ENCODE data around the gene PCGF2.
A peak's percentile ranks its signal among the peaks of the same experiment; 100 is the strongest.

The PCGF2 gene

DNA sequence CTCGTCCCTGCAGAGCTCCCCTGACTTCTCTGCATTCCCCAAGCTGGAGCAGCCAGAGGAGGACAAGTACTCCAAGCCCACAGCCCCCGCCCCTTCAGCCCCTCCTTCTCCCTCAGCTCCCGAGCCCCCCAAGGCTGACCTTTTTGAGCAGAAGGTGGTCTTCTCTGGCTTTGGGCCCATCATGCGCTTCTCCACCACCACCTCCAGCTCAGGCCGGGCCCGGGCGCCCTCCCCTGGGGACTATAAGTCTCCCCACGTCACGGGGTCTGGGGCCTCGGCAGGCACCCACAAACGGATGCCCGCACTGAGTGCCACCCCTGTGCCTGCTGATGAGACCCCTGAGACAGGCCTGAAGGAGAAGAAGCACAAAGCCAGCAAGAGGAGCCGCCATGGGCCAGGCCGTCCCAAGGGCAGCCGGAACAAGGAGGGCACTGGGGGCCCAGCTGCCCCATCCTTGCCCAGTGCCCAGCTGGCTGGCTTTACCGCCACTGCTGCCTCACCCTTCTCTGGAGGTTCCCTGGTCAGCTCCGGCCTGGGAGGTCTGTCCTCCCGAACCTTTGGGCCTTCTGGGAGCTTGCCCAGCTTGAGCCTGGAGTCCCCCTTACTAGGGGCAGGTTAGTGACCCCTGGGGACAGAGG lies 31.6 kb downstream of the PCGF2 start:
- DNase-seq: no peak

DNA sequence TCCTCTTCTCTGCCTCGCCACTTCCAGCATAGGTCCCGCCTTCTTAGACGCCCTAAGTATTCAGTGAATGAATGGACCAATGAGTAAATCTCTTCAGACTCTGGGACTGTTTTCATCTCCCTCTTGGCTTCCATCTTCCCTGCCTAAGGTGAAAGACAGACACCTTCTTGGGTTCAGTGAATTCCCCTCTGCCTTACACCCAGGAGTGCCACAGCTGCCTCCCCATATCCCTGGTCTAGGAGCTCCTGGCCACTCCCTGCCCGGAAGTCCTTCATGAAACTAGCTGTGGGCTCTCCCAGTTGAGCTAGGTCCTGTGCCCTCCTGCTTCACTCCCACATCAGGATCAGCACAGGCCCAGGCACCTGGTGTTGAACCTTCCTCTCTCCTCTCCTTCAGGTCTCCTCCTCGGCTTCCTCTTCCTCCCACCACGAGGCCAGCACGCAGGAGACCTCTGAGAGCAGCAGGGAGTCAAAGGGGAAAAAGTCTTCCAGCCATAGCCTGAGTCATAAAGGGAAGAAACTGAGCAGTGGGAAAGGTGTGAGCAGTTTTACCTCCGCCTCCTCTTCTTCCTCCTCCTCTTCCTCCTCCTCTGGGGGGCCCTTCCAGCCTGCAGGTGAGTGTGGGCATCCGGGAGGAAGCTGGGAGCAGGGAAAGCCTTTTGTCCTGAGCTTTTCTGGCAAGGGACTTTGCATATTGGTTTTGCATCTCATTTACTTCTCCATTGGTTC lies 32.8 kb downstream of the PCGF2 start:
- peak; percentile 50 for DNase-seq

DNA sequence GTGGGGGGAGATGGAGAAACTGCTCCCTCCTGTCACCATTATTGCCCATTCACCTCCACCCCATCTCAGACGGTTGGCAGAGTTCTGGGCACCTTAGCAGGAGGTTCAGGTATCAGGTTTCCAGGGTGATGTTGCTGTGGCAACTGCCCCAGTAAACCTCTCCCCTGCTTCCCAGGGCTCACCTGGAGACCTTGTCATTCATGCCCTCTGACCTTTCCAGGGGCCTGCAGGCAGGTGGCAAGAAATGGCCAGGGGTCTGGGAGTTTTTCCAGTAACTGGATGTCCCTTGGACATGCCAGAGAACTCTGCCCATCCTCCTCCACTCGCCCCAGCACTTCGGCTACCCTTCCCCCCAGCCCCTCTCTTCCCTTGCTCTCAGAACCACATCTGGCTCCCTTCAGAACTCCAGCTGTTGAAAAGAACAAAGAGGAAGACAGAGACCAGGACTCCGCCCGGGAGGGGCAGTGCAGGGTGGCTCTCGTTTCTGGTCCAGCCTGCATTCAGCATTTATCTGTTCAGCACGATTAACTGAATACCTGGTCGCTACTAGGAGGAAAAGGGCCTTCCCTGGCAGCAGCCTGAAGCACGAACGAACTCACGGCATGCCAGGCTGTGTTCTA lies 34.6 kb downstream of the PCGF2 start:
- DNase-seq: no peak

DNA sequence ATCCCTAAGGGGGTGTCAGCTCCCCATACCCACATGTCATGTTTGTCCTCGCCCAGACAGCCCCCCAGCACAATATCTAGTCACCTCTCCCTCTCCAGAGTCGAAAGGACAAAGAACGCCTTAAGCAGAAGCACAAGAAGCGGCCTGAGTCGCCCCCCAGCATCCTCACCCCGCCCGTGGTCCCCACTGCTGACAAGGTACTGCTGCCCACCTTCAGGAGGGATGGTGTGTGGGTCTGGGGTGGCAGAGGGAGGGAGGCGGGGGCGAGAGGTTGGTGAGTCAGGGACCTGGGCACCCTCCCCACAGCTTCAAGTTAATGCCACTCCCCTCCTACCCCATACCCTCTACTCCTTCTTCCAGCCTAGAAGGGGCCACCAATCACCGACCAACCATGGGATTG lies 35.5 kb downstream of the PCGF2 start:
- DNase-seq: no peak

DNA sequence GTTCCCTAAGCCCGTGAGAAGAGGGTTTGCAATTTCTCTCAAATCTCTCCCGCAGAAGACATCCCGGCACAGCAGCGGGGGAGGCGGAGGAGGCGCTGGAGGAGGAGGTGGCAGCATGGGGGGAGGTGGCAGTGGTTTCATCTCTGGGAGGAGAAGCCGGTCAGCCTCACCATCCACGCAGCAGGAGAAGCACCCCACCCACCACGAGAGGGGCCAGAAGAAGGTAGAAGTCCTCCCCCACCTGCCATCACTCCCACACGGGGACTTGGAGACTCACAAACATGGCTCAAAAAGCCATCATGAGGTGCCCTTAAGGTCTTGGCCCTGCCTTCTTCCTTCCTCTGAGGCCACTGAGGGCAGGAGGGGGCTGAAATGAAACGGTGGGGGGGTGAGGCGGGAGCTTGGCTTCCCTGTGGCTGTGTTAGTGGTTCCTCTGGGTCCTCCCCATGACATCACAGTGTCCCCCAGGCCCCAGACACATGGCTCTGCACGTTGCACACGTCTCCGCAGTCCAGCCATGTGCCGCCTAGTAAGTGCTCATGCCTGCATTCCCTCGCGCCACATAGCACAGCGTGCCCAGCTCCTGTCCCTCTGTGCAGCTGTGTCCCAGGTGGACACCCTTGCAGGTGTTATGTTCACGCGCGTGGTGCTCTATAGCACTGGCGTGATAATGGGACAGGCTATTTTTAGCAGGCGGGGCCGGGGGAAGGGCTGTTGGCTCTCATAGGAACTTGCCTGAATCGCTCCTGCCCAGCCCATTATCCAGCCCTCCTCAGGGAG lies 36.2 kb downstream of the PCGF2 start:
- no peak for DNase-seq

DNA sequence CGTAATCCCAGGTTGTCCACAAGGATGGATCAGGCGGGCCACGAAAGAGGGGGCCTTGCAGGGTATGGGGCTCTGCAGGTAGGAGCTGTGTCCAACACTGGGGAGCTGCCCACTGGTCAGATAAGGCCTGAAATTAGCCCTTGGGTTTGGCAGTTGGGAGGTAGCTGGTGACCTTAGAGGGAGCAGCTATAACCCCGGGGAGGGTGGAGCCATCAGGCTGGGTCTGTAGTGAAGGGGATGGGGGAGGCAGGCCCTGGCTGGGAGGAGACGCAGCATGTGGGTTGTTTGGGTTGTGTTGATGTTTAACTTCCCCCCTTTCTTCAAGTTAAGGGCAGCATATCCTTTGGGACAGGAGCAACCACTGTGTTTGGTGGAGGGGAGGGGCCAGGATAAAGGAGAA lies 37.2 kb downstream of the PCGF2 start:
- DNase-seq: no peak

DNA sequence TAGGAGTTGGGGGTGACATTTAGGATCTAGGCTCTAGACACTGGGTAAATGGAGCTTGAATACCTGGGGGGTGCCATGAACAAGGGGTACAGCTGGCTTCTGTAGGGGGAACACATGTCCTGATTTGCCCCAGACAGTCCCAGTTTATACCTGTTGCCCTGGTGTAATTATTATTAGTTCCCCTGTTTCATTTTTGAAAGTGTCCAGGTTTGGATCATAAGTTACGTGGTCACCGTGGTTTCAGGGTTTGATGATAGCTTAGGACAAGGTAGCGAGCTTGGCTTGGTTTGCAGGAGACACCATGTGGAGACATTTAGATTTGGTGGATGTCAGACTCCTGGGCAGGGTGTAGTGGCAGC lies 37.6 kb downstream of the PCGF2 start:
- no peak for DNase-seq

DNA sequence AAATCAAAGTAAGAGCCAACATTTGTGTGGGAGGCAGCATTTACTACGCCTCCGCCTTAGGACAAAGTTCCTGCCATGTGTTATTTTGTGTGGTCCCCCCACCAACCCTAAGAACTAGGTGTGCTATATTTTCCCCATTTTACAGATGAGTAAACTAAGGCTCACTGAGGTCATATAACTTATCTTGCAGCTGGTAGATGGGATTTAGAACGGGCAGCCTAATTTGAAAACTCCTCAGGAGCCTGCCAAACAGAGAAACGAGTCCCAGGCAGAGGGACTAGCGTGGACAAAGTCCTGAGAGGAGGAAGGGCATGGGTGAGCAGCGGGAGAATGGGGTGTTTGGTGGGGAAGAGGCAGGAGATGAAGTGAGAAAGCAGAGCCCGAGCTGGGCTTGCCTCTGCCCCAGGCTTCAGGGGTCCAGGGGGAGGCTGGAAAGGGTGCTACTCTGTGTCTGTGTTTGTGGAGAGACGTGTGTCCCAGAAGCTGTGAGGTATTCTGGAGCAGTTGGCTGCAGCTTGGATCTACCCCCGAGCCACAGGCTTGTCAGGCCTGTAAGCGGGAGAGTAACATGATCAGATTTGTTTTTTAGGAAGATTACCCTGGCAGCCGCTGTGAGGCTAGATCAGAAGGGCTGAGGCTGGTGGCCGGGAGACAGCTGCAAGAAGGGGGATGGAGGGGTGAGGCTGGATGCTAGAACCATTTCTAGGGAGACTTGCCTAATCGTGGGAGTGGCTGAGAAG lies 38.1 kb downstream of the PCGF2 start:
- no peak for DNase-seq

DNA sequence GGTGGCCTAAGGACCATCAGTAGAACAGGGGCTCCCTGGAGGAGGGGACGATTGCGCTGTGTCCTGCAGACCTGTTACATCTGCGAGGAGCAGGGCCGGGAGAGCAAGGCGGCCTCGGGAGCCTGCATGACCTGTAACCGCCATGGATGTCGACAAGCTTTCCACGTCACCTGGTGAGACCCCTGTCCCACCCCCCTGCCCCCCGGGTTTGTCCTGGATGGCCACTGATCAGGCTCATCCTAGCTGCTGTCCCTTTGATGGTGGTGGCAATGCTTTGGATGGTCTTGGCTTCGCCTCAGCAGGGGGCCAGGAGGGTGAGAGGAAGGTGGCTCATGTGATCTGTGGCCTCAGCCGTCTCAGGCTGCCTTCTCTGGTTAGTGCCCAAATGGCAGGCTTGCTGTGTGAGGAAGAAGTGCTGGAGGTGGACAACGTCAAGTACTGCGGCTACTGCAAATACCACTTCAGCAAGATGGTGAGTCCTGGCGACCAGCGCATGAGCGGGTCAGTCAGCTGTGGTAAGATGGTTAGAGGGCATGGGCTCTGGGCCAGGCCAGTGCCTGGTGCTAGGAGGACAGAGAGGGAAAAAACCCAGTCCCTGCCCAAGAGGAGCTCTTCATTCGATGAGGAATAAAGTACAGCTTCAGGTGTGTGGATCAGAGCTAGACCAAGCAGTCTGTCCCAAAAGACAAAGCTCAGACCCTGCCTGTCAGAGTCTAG lies 38.9 kb downstream of the PCGF2 start:
- no peak for DNase-seq

DNA sequence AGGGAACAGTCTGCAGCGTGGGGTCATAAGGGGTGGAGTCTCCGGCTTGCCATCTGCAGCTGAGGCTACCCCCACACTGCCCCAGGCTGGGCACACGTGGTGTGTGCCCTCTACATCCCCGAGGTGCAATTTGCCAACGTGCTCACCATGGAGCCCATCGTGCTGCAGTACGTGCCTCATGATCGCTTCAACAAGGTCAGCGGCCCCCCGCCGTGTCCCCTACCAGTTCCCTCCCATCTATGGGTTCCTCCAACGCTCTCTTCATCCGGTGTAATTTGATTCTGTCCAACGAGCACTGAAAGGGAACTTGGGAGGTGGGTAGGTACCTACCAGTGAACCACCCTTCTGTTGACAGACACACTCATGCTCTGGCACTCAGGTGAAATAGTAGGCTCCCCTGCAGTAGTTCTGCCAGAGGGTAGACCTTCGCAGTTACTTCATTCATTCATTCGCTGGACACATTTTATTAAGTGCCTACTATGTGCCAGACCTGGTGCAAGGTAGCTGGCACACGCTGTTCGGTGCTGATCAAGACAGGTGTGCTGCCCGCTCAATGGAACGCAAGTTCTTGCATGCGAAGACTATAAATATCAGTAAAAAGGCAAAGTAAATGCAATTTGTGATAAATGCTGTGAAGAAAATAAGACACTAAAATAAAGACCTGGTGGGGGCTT lies 40.3 kb downstream of the PCGF2 start:
- DNase-seq: no peak

DNA sequence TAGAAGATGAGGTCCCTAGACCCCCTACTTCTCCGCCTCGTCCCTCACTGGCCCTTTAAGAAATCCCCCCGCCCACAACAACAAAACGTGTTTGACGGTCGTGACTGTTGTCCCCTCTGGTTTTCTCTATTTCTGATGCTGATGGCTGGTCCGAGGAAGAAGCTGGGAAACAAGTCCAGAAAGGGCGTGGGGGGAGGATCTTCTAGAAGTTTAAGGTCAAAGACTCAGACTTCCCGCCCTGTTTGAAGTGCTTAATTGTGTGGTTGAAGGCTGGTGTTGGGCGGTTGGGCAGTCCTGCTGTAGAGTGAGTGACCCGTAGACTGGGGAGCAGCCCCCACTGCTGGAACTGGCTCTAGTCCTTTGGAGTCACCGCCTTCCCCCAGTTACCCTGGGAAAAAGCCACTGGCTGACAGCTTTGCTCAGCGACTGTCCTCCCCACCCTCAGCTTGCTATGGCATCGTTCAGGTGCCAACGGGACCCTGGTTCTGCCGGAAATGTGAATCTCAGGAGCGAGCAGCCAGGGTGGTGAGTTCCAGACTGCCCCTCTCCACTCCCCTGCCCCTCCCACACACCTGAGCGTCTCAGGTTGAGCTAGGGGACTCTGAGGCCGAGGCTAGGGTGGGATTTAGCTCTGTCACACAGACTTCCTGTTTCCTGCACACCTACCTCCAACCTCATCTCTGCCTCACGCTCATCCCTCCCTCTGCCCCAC lies 41.5 kb downstream of the PCGF2 start:
- DNase-seq: peak; percentile 62

DNA sequence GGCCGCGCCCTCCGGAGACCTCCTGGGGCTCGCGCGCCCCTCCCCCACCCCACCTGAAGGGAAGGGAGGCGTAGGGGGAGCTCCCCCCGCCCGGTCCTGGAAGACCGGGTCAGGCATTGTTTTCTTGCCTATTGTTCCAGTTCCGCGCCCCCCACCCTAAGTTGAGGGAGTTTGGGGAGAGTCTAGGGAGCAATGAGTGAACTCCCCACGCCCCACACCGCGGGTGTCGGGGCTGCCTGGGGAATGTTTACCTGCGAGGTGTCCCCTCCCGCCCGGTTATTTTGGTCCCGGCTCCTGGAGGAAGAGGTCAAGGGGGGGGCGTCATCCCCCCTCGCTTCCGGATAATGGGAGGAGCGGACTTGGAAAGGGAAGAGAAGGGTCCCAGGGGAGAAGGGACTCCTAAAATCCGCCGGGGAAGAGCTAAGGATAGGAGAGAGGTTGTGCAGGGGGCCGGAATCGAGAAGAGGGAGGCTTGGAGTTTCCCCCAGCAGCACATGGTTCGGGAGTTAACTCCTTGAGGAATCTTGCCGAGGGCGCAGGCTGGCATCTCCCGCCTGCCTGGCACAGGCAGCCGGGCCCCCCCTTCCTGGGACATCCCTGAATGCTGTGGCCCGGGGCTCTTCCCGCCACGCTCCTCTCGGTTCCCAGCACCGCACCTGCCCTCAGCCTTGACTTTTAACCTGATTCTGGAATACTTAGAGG lies 42.2 kb downstream of the PCGF2 start:
- DNase-seq: peak; percentile 62

DNA sequence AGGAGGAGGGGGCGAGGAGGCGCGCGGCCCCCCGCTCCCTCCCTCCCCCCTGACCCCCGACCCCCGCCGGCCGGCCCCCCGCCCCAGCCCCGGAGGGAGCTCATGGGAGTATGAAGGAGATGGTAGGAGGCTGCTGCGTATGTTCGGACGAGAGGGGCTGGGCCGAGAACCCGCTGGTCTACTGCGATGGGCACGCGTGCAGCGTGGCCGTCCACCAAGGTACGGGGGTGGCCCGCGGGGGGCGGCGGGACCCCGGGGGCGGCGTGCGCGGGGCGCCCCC lies 42.7 kb downstream of the PCGF2 start:
- no peak for DNase-seq

DNA sequence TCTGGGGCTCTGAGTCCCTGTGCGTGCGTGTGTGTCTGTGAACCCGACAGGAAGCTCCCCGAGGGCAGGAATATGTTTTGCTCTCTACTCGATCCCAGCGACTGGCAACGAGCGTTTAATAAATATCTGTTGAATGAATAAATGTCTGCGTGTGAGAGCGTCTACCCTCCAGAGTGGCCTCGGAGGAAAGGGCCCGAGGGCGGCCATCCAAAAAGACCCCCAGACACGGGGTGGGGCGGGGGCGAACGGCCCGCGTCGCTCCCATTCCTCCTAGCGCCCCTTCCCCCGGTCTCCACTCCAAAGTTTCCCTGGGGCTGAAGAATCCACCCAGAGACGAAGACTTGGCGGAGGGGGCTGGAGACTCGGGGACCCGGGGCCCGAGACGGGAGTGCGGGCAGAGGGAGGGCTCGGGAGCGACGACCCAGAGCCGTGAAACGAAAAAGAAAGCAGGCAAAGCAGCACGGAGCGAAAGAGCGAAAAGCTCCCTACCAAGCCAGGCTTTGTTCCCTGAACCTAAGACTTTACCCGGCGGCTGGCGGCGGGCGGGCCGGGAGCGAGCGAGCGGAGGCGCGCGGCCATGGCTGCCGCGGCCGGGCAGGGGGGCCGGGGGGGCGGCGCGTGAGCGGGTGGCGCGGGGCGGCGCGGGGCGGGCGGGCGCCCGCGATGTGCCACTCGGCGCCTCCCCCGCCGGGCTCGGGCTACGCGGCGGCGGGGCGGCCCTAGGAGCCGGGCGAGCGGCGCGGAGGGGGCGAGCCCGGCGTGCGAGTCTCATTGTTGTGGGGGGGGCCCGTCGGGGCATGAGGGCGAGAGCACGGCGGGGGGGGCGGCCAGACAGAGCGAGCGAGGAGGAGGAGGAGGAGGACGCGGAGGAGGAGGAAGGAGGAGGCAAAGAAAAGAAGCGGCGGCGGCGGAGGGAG lies 43.3 kb downstream of the PCGF2 start, which contains the start of gene MLLT6:
Gene MLLT6 (plus strand): TSS at position 668 of the 917 bp plus-strand sequence. CDS start 360 bp downstream, outside the sequence.
- DNase-seq: peak; percentile 84

DNA sequence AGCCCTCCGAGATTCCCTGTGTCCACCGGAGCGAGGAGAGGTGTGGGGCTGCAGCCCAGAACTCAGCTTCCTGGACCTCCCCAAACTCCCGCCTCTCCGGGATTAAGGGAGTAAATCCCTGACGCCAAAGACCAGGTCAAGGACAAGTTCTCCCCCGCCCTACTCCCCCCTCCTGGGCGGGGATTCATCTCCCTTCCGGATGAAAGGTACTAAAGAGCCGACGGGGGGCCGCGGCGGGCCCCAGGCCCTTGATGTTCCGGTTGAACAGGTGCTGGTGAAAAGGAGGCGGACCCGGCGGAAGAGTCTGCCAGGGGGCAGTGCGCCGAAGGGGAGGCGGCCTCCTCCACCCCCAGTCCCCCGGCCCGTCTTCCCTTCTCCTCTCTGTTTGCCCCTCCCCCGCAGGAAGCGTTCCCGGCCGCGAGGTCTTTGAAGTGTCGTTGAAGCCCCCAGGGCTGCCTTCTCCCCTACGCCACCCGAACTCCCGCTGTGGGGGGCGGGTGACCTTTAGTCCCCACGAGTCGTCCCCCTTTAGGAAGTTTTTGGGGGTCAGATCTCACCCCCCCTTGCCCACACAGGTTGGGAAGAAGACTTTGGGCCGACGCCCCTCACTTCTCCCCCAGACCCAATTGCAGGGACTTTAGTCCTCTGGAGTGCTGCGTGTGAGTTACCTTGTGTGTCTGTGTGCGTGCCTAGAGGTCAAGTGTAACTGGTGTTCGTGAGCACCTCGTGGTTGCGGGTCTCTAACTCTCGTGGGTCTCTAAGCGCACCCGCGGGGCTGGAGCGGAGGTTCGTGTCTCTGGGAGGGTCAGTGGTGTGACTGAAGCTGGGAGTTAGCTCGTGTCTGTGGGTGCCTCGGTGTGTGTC lies 44.2 kb downstream of the PCGF2 start:
- peak; percentile 97 for DNase-seq

DNA sequence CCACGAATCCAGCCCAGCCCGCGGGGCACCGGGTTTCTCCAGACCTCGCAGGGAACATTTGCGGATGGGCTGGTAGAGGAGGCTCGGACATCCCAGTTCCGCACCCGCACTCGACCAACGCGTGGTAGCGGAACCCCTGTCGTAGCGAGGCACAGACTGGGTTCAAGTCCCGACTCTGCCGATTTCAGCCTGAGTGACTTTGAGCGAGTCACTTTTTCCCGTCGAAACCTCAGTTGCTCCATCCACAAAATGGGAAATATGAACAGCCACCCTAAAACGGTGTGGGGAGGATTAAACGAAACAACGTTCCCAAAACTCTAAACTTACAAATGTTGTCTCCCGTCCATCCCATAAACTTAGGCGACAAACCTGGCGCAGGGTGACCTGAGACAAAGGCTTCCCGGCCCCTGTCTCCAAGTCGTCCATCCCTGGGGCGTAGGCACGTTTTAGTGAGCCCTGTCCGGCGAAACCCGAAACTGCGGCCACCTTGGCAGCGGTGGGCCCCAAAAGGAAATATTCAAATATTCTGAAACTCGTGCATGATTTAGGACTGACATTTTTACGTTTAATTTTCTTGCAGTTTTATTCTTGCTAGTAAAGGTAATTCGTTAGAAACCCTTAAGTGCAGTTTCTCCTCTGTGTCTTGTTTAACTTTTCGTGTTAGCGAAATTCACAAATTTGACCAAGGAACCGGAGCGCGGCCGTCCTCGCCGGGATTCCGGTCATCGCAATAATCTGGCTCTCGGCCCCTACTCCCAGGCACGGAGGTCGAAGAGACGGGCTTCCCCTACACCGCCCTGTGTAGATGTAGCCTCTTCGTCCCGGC lies 45.0 kb downstream of the PCGF2 start:
- peak; percentile 62 for DNase-seq
